Upper lobe of left lung (tissue), 6 donors: Measurements from ENCODE around the gene RPRD1B. TPM values are rescaled to one million over a fixed set of nuclear protein-coding genes. Genes with fewer than 3 reads are reported as not detected.
A peak's percentile ranks its signal among the peaks of the same experiment; 100 is the strongest.

ENCODE experiments used
- ATAC-seq, 2 donors: fragments of 200-7000 bp; cut with Tn5 transposase; one replicate each; pipeline ENCODE4 v1.9.1; 2022; ENCODE audit warnings: mild to moderate bottlenecking in 2 of 2, moderate library complexity in 2 of 2; ENCODE audit not compliant: low FRiP score in 2 of 2
- DNase-seq, 2 donors: peaks; one replicate each; pipeline ENCODE4 v3.0.0-alpha.2; 2019 to 2020
- H3K27ac ChIP-seq, 4 donors: fragments of 200-600 bp; sonication (generic); one replicate each; pipeline ENCODE4 v1.5.1; 2016 to 2019
- H3K27me3 ChIP-seq, 4 donors: fragments of 200-600 bp; sonication (generic); one replicate each; pipeline ENCODE4 v1.5.1; 2017 to 2019
- H3K36me3 ChIP-seq, 4 donors: fragments of 200-600 bp; sonication (generic); one replicate each; pipeline ENCODE4 v1.5.1; 2016 to 2019
- H3K4me1 ChIP-seq, 4 donors: fragments of 200-600 bp; sonication (generic); one replicate each; pipeline ENCODE4 v1.5.1; 2018 to 2019
- H3K4me3 ChIP-seq, 4 donors: fragments of 200-600 bp; sonication (generic); one replicate each; pipeline ENCODE4 v1.5.1; 2017 to 2019; ENCODE audit warnings: mild to moderate bottlenecking in 2 of 4, moderate library complexity in 1 of 4
- H3K9me3 ChIP-seq, 4 donors: fragments of 200-600 bp; sonication (generic); one replicate each; pipeline ENCODE4 v1.5.1; 2018 to 2019
- CTCF ChIP-seq, 6 experiments: fragments of 450-650 bp in 4 of 6; fragments of 200-600 bp in 2 of 6; sonication (generic) in 2 of 6; IDR thresholded peaks; one replicate each; pipeline ENCODE4 v1.5.1; 2016 to 2019; ENCODE audit warnings: antibody characterized with exemption in 6 of 6
- EP300 ChIP-seq, 4 donors: sonication (generic); formaldehyde crosslinking; IDR thresholded peaks; one replicate each; pipeline ENCODE4 v1.5.1; 2017; ENCODE audit warnings: antibody characterized with exemption in 4 of 4, control low read depth in 2 of 4
- POLR2A ChIP-seq, 4 donors: fragments of 450-650 bp; IDR thresholded peaks; one replicate each; pipeline ENCODE4 v1.5.1; 2016 to 2017; ENCODE audit warnings: antibody characterized with exemption in 4 of 4, mild to moderate bottlenecking in 2 of 4
- POLR2AphosphoS5 ChIP-seq, 2 donors: sonication (generic); formaldehyde crosslinking; IDR thresholded peaks; one replicate each; pipeline ENCODE4 v1.5.1; 2017; ENCODE audit warnings: antibody characterized with exemption in 2 of 2
- WGBS, 2 donors: methylation state at CpG; one replicate each; pipeline ENCODE4 v1.1.5; 2017 to 2018; 5-methylcytosine and 5-hydroxymethylcytosine counted together
- total RNA-seq, 6 donors: library from RNA; depleted of rRNA in 4 of 6; stranded (reverse); fragments of >200 nt in 4 of 6; gene quantifications; one replicate each; pipeline versions ENCODE4 v1.1.0 to v1.2.1, GENCODE V29; 2016 to 2021
- donor health status: DM: no; HTN: no; CAD: no; lungs with moderate emphysema.
- donor health status: DM: no; HTN: yes; CAD: no; lungs with severe emphysema.

Gene RPRD1B
- total RNA-seq, 6 donors from 2014 or later: 26.0 to 75.4 (median 29.2) TPM

DNA sequence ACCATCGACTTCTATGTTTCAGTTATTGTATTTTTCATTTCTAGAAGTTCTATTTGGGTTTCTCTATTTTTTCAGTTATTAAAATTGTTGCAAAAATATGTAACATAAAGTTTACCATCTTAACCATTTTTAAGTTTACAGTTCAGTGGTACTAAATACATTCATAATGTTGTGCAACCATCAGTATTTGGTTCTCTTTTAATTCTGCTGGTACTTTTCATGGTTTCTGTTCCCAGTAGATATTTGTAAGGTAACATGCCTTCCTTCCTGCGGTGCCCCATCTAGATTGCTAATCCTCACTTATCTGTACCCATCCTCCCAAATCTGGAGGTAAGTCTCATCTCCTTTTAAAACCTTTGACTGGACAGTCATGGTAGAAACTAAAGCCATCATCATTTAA lies 83.7 kb downstream of the RPRD1B start:
- ATAC-seq (no peak), DNase-seq (no peak)
- no peaks in the 10 kb centered on the region for H3K27me3 ChIP-seq
- H3K4me1 ChIP-seq: peaks cover 0 to 9% (median 7%) of the 10 kb centered on the region in 4 donors
- no peak overlapping the region for H3K4me3 ChIP-seq
- TF ChIP-seq POLR2A (IDR thresholded peaks at IDR 0.05) (no peak), POLR2AphosphoS5 (IDR thresholded peaks at IDR 0.05) (no peak), EP300 (IDR thresholded peaks at IDR 0.05) (no peak), CTCF (IDR thresholded peaks at IDR 0.05) (no peak)
- WGBS, 2 donors: 90 to 93% methylated on average over 2 of the region's 2 CpGs
- H3K27ac ChIP-seq: no peak overlapping the region
- no peaks in the 10 kb centered on the region for H3K36me3 ChIP-seq
- H3K9me3 ChIP-seq: no peaks in the 10 kb centered on the region

DNA sequence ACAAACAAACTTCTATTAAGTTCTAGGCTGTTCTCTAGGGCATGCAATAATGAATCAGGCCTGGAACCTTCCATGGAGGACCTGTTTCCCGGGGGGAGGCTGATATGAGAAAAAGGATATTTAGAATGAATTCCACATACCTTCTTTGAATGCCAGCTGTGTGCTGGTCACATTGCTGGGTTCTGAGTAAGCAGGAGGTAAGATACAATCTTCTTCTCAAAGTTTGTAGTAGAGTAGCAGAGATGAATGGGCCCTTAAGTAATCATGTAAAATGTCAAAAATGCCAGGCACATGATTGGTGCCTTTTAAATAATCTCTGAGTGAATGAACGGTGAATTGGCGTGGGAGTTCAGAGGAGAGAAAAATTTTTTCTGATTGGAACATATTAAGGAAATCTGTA lies 84.1 kb downstream of the RPRD1B start:
- Histone ChIP-seq H3K27me3 (no peaks in the 10 kb centered on the region), H3K4me3 (no peak overlapping the region), H3K4me1 (peaks cover 2 to 12% (median 9%) of the 10 kb centered on the region in 4 donors), H3K36me3 (no peaks in the 10 kb centered on the region), H3K9me3 (no peaks in the 10 kb centered on the region), H3K27ac (no peak overlapping the region)
- ATAC-seq (no peak), DNase-seq (no peak)
- no peak for TF ChIP-seq EP300 (IDR thresholded peaks at IDR 0.05)
- TF ChIP-seq POLR2A (IDR thresholded peaks at IDR 0.05): no peak
- no peak for TF ChIP-seq CTCF (IDR thresholded peaks at IDR 0.05)
- no peak for TF ChIP-seq POLR2AphosphoS5 (IDR thresholded peaks at IDR 0.05)
- 66 to 86% methylated on average over 3 of the region's 3 CpGs for WGBS, 2 donors

DNA sequence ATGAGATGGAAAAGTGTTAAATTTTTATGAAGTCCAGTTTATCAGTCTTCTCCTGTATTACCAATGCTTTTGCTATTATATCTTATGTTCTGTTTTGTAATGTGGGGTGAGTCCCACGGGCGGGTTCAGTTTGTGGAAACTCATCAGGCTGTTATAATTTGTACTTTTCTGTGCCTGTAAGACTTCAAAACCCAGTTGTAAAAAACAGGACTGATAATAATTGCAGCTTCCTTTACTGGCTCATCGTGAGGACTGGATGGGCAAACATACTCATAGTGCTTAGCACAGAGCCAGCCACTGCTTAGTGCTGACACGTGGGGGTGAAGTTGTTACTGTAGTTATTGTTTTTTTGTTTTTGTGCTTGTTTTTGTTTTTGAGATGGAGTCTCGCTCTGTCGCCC lies 85.9 kb downstream of the RPRD1B start:
- ATAC-seq: no peak

DNA sequence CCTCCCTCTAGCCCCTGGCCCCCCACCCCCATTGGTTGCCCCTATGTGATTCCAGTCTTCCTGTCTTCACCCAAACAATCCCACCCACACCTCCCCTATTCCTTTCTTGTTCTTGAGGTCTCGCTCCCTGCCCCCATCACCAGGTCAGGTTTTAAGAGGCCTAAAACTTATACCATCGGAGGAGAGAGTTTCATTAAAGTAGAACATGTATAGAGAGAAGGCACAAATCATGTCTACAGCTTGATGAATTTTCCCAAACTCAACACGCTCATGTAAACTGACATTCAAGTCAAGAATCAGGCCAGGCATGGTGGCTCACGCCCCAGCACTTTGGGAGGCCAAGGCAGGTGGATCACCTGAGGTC lies 87.1 kb downstream of the RPRD1B start:
- Histone ChIP-seq H3K36me3 (no peaks in the 10 kb centered on the region), H3K27ac (no peak overlapping the region), H3K27me3 (no peaks in the 10 kb centered on the region), H3K4me1 (peaks cover 16 to 19% (median 18%) of the 10 kb centered on the region in 4 donors), H3K9me3 (no peaks in the 10 kb centered on the region), H3K4me3 (no peak overlapping the region)
- ATAC-seq: no peak
- WGBS, 2 donors: 98% methylated on average over 4 of the region's 4 CpGs
- TF ChIP-seq CTCF (IDR thresholded peaks at IDR 0.05) (no peak), POLR2AphosphoS5 (IDR thresholded peaks at IDR 0.05) (no peak), POLR2A (IDR thresholded peaks at IDR 0.05) (no peak), EP300 (IDR thresholded peaks at IDR 0.05) (no peak)
- no peak for DNase-seq

More for the DNA sequence above, 85.9 kb downstream of the RPRD1B start:
- Histone ChIP-seq H3K4me3 (no peak overlapping the region), H3K27me3 (no peaks in the 10 kb centered on the region), H3K9me3 (no peaks in the 10 kb centered on the region), H3K4me1 (peaks cover 7 to 11% (median 10%) of the 10 kb centered on the region in 4 donors), H3K27ac (no peak overlapping the region), H3K36me3 (no peaks in the 10 kb centered on the region)
- TF ChIP-seq POLR2AphosphoS5 (IDR thresholded peaks at IDR 0.05): no peak
- TF ChIP-seq POLR2A (IDR thresholded peaks at IDR 0.05): no peak
- TF ChIP-seq EP300 (IDR thresholded peaks at IDR 0.05): no peak
- TF ChIP-seq CTCF (IDR thresholded peaks at IDR 0.05): no peak
- 83 to 86% methylated on average over 6 of the region's 6 CpGs for WGBS, 2 donors
- DNase-seq: peak in 1 of 2 donors; percentile 2

- WGBS, 2 donors: 89 to 90% methylated on average over 4 of the region's 4 CpGs
- H3K4me1 ChIP-seq: peaks cover 28 to 31% (median 29%) of the 10 kb centered on the region in 4 donors
- no peaks in the 10 kb centered on the region for H3K9me3 ChIP-seq
- peak in 1 of 2 donors; percentile 7 for DNase-seq
- H3K4me3 ChIP-seq: no peak overlapping the region
- H3K36me3 ChIP-seq: no peaks in the 10 kb centered on the region
- H3K27ac ChIP-seq: no peak overlapping the region
- H3K27me3 ChIP-seq: no peaks in the 10 kb centered on the region
- TF ChIP-seq CTCF (IDR thresholded peaks at IDR 0.05) (no peak), POLR2A (IDR thresholded peaks at IDR 0.05) (no peak), POLR2AphosphoS5 (IDR thresholded peaks at IDR 0.05) (no peak), EP300 (IDR thresholded peaks at IDR 0.05) (no peak)
- ATAC-seq: no peak
These were observed 88.2 kb downstream of the RPRD1B start for GRCh38 chr20:38121741-38122140.
